DMS79 treated with DMSO at 0.1 percent for 48 hours (cell line): Measurements from ENCODE around the gene ZNF609.

Source experiments
- DNase-seq: peaks from one replicate; lab custom pipeline; 2025; lab: John Stamatoyannopoulos, UW

The ZNF609 gene, protein sequence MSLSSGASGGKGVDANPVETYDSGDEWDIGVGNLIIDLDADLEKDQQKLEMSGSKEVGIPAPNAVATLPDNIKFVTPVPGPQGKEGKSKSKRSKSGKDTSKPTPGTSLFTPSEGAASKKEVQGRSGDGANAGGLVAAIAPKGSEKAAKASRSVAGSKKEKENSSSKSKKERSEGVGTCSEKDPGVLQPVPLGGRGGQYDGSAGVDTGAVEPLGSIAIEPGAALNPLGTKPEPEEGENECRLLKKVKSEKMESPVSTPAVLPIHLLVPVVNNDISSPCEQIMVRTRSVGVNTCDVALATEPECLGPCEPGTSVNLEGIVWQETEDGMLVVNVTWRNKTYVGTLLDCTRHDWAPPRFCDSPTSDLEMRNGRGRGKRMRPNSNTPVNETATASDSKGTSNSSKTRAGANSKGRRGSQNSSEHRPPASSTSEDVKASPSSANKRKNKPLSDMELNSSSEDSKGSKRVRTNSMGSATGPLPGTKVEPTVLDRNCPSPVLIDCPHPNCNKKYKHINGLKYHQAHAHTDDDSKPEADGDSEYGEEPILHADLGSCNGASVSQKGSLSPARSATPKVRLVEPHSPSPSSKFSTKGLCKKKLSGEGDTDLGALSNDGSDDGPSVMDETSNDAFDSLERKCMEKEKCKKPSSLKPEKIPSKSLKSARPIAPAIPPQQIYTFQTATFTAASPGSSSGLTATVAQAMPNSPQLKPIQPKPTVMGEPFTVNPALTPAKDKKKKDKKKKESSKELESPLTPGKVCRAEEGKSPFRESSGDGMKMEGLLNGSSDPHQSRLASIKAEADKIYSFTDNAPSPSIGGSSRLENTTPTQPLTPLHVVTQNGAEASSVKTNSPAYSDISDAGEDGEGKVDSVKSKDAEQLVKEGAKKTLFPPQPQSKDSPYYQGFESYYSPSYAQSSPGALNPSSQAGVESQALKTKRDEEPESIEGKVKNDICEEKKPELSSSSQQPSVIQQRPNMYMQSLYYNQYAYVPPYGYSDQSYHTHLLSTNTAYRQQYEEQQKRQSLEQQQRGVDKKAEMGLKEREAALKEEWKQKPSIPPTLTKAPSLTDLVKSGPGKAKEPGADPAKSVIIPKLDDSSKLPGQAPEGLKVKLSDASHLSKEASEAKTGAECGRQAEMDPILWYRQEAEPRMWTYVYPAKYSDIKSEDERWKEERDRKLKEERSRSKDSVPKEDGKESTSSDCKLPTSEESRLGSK (N-terminal part only)

DNA sequence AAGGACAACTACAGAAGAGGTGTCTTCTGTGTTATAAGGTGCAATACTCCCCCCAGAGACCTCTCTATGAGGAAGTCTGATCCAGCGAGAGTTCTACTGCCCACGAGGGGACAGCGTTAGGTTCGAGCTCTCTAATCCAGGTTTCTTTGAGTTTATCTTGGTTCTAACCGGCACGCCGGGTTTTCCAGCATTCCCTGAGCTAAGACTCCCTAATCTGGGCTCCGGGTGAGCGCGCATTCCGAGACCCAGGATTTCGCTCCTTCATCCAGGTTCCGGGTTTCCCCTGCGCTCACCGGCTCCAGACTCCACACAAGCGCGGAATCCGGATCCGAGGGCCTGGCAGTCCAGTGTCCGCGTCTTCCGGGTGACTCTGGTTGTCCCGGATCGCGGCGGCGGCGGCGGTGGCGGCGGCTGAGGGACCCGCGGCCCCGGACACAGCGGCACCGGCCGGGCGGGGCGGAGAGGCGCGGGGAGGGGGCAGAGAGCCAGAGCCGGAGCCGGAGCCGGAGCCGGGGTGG is at the start of gene ZNF609:
ZNF609 (plus strand) TSS at position 373 of the 518 bp plus-strand sequence. CDS start 38,842 bp downstream, outside the sequence.
- DNase-seq, result peak; percentile 54

DNA sequence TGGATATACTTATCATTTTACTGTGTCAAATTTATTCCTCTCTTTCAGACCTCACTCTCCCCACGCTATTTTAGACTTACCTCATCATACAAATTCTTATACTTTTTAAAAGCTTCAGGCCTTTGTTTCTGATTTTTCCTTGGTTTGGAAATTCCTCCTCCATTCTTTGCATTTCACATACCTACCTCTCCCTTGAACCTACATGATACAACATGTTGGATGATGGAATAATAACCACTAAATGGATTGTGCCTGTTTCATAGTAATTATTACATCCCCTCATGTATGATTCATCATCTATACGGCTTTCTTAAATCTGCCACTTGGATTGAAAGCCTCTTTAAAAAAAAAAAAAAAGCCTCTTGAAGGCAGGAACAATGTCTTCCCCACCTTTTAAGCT is 48.2 kb upstream of the ZNF609 start:
- no peak for DNase-seq

DNA sequence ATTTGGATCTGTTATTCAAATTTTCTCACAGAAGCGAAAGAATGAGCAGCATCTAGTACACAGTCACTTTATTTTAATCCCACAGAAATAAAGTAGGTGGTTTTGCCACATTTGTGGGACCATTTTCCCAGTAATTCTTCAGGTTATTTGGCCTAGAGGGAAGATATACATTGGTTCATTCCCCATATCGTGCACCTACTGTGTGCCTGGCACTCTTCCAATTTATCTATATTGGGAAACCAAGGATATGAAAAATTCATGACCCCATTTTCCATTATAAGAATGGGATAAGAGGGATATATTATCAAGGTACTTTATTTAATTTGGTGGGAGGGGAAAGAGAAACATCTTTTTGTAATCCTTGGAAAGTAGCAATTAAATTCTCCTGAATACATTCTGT is 37.7 kb upstream of the ZNF609 start:
- DNase-seq, result no peak

DNA sequence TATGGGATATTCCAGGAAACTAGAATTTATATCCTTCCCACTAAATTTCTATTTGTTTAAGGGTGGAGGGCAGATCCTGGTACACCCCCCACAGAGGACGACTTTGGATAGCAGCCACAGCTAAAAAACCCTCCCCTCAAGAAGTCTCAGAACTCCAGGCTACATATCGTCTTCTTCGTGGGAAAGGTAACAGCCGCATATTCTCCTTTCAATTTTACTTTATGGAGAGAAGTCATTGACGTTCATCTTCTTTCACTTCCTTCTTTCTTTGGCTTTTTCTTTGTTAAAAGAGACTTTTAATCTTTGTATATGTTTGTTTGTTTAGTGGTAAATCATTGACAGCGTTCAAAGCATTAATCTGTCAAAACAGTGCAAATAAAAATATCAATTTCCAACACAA is 36.4 kb upstream of the ZNF609 start:
- DNase-seq, result no peak

DNA sequence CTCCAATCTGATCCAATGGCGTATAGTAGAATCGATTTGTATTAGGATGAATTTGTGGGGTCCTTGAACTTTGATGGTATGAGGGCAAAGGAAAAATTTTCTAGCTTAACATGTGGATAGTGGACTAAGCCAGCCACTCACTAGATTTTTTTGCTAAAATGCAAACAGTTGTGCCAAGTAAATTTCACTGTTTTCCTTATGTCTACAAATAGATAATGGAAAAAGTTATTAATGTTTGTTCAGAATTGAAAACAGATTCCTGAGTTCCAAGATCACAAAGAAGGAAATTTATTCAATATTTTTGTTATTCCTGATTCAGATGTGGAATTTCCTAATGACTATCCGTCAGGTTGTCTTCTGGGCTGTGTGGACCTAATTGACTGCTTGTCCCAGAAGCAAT is 35.2 kb upstream of the ZNF609 start:
- no peak for DNase-seq

DNA sequence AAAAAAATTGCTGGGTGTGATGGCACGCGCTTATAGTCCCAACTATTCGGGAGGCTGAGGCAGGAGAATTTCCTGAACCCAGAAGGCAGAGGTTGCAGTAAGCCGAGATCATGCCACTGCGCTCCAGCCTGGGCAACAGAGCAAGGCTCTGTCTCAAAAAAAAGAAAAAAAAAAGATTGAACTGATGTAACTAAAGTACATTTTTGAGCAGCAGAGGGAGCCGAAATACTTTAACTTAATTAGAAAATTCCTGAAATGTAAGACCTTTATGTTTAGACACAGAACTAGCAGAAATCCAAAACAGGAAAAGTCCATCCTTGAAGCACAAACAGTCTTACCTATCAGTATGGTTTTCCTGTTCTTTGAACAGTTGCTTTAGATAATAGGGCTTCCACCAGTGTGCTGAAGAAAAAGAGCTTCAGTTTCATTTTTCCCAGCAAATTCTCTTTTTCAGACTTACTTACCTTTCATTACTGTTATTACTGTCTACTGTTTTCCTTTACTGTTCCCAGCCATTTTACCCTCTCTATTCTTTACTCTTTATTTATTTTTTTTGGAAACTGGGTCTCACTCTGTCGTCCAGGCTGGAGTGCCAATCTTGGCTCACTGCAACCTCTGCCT is 33.4 kb upstream of the ZNF609 start:
- peak; percentile 4 for DNase-seq

DNA sequence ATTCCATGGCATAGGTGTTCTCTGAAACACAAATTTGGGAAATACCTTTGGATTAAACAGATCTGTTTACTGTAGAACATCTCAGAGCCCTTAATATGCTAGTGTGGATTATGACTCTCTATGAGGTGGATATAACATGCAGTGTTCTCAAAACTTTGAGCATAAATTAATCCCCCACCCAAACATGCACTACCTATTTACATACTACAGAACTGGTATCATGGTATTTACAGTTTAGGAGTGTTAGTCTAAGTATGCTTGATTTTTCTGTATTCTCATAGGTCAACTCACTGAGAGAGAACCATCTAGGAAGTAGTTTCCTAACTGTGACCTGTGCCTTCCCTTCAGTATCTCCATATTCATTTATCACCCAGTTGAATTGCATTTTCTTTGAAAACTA is 30.9 kb upstream of the ZNF609 start:
- DNase-seq, result no peak

DNA sequence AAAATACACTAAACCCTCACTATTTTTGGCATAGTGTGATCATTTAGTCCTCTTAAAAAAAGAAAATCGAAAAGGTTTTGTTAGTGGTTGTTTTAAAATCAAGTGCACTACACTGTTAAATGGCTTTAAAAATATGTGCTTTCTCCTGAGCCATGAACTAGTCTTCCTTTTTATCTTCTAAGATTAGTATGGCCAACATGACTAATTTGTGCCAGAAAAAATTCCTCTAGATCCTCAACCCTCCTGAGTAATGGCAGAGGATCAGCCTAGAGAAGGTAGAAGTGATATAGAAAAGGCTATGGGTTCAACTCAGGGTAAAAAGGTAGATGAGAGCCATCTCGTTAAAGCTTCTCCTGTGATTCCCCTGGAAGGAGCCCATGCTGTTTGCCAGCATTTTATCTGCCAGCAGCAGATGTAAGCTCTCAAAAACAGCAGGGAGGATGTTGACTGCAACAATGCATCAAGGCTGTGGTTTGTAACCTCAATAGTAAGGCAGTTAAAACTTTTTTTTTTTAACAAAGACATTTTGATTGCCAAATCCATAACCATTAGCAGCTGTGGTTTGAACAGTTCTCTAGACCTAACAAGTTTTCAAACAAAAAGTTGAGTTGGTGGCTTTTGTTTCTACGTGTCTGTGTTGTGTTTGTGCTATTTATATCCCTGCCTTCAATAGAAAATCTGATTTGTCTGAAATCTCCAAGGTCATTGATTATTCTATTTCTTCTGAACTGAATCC is 30.2 kb upstream of the ZNF609 start:
- DNase-seq, result peak; percentile 49

DNA sequence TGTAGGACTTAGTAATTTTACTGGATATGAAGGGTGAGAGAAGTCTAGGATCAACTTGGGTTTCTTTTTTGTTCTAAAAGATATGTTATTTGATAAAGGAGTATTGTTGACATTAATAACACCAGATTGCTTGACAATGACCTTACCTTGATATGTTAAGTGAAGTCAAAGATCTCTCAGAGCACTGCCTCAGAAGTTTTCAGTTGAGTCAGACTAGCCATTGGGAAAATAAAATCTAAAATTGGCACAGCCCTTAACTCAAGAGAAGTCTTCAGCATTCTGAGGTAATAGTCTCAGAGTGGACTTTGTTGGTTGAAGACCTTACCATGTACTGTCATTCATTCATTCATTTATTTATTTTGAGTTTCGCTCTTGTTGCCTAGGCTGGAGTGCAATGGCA is 22.4 kb upstream of the ZNF609 start:
- no peak for DNase-seq

DNA sequence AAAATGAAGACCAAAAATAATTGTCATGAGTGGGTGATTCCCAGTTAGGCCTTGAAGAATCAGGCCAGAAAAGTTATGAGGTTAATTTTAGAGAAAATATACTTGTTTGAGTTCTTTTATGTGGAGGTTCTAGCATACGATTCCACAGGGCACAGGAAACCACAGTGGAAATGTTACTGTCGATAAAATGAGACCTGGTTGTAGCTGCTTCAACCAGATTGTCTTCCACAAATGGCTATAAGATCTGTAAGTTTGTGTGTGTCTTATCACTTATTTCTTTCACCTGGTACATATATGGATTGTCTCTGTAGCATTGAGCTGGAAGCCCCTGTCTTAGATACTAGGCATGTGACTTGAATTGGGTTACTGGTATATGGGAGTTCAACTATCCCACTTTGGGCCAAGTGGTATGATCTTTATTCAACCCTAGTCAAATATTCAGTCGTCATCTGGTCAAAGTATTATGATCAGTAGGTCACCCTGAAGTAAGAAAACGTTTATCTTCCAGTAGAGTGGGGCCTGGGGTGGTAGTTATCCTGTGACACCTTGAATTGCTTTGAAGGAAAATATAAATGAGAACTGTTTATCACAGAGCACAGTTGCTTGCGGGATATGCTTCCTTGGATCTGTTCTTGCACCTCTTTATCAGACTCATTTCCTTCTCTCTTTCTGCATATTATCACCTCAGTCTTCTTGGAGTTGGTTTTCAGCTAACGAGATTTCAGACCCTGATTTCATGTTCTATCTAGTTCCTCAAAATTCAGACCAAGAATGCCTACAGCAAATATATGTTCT is 21.5 kb upstream of the ZNF609 start:
- DNase-seq, result no peak

DNA sequence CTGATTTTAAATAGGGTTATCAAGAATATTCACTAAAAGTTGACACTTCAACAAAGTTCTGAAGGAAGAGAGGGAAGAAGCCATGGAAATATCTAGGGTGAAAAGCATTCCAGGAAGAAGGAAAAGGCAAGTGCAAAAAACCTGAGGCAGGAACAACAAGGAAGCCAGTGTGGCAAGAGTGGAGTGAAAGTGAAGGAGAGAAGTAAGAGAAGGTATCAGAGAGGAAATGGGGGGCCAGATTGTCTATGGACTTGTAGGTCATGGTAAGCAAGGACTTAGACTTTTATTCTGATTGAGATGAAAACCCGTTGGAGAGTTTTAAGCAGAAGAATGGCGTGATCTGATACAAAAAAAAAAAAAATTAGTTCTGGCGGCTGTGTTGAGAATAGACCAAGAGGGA is 18.5 kb upstream of the ZNF609 start:
- no peak for DNase-seq

DNA sequence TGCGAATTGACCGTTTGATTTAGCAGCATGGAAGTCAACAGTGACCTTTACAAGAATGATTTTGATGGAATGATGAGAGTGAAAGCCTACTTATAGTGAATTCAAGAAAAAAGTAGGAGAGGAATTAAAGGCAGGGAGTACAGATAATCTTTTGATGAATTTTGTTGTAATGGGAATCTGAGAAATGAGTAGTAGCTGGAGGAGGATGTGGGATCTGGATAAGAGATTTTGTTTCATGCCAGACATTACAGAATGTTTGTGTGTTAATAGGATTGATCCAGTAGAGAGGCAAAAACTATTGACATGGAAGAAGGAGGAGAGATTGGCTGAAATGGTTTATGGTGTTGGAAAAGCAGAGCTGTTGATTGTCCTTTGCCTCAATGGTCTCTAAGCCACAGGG is 17.4 kb upstream of the ZNF609 start:
- no peak for DNase-seq

DNA sequence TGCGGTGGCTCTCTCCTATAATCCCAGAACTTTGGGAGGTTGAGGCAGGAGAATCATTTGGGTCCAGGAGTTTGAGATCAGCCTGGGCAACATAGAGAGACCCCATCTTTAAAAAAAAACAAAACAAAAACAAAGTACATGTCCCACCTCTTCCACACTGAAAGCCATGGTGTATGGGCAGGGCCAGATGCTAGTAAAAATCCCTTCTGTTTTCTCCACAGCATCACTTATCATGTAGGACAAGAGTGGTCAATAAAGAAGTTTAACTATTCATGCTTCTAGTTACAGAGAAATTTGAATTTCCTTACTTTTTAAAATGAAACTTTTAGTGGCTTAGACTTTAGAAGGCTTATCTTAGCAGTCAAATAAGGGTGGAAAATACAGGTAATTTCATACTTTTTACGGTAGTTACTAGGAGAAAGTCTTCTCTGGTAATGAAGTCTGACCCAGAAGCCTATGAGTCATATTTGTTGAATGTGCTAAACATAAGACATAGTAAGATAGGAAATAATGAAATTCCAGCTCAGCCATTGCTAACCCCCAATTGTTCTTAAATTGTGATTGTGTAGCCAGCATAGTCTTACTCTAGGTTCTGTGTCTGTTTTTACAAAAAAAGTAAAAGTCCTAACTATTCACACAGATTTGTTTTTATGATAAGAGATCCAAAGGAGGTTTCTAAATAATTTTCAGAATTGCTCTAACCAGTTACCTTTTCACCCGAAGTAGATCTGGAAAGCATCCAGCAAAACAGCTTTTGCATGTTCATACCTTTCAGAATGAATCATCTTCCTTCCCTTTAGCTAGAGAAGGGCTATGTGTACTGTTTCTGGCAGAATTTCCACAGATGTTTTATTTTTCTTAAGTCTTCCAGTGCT is 16.4 kb upstream of the ZNF609 start:
- DNase-seq, result no peak

DNA sequence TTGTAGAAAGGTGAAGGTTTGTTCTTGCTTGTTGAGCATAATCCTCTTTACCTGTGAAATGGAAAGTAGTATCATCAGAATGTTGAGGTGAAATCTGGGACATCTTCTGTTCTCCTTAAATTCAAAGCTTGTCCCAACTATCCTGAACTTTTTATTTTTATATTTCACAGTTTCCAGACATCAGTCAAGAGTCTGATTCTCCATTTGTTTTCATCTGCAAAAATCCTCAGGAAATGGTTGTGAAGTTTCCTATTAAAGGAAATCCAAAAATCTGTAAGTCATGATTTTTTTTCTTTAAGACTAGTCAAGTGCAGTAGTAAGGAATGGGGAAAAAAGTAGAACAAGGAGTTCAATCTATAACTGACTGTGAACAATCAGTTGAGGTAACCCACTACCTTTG is 15.5 kb upstream of the ZNF609 start:
- DNase-seq, result no peak

DNA sequence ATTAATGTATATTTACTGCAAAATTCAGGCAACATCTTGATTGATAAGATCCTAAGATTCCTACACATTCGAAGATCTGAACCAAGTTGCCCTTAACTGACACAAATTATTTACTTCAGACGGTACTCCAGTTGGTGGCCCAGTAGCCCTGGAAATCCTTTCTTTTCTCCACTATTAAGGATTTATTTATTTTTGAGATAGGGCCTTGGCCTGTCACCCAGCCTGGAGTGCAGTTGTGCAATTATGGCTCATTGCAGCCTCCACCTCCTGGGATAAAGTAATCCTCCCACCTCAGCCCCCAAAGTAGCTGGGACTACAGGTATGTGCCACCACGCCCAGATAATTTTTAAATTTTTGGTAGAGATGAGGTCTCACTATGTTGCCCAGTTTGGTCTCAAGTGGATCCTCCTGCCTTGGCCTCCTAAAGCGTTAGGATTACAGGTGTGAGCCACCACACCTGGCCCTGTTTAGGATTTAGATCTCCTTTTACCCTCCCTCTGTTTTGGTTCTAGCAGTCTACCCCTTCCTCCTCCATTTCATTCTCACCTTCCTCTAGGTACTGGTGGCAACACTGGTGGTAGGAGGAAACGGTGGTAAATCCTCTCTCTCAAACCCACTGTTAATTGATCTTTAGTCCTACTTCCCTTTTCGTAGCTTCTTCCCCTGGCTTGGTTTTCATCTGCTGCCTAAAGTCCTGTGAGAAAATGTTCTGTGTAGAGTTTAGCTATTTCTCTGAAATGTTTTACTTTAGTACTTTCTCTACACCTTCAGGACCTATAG is 12.7 kb upstream of the ZNF609 start:
- no peak for DNase-seq

DNA sequence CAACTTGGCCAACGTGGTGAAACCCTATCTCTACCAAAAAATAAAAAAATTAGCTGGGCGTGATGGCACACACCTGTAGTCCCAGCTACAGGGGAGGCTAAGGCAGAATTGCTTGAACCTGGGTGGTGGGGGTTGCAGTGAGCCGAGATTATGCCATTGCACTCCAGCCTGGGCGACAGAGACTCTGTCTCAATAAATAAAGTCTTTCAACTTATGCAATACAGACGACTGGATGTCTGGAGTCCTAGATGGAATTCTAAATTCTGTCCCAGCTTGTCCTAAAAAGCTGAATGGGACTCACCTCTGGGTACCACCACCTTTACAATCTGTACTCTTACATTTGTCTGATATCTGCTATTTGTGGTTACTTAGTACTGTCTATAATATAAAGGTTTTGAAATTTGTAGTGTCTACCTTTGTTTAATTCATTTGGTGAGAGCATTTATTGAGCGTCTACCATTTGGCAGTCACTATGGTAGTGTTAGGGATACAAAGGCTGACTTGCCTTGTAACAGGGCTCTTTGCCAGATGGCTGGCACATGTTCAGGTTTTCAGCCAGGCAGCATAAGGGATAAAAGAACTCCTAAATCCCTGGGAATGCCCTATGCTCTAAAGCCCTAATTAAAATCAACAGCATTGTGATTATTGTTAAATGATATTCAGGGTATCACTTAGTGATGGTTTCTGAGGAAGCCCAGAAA is 7.2 kb upstream of the ZNF609 start:
- peak; percentile 18 for DNase-seq

DNA sequence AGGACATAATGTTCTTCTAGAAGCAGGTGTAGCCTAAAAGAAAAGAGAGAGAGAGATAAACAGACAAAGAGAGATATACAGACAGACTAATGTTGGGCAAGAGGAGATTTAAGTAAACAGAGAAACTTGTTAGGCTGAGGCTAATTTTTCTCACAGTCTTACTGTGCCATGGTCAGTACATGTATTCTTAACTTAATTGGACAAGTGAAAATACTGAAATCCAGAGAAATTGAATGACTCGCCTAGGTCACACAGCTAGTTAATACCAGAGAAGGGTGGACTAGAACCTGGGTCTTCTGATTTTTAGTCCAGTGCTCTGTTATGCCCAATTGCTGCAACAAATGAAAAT is 6.7 kb upstream of the ZNF609 start:
- no peak for DNase-seq

DNA sequence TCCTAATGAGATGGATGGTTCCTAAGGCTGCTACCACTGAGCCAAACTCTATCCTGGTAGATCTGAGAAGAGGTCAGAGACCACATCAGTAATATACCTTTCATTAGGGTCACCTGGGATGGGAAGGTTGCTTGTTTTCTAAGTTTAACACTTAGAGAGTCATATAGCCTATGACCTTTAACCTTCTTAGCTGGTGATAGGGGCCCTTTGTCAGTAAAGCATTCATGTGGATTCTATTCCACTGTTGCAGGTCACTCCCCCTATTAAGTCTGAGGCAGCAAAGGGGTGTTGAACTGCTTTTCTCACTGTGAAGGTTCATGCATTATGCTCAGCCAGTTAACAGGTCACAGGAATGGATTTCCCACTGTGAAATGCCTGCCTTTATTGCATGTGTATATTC is 6.1 kb upstream of the ZNF609 start:
- DNase-seq, result no peak
